ENCODE data around the gene MOK. TPM values are rescaled to one million over a fixed set of nuclear protein-coding genes. Genes with fewer than 3 reads are reported as not detected.

Gene MOK
- total and polyA plus RNA-seq, 5 experiments from 2014 or later: 1.1 to 4.0 (median 2.6) TPM

- H3K9me3 Mint-ChIP-seq: no peaks in the 10 kb centered on the region
- POLR2A ChIA-PET: no interaction called here
Observed at GRCh38 chr14:102200690-102201352, 104.1 kb downstream of the MOK start.

GRCh38 chr14:102197317-102197853 lies 107.6 kb downstream of the MOK start:
- peak overlapping the region in 7 of 10 donors; percentile 22 to 87 (median 61) for H3K27ac Mint-ChIP-seq
- H3K27me3 Mint-ChIP-seq: no peaks in the 10 kb centered on the region
- peak overlapping the region in 1 of 10 donors; percentile 44 for H3K4me3 Mint-ChIP-seq
- H3K36me3 Mint-ChIP-seq: peaks cover 0 to 65% (median 10%) of the 10 kb centered on the region in 3 donors
- no peaks in the 10 kb centered on the region for H3K9me3 Mint-ChIP-seq
- DNase-seq: no peak
- POLR2A ChIA-PET: no interaction called here
- peaks cover 54 to 90% (median 81%) of the 10 kb centered on the region in 4 donors for H3K4me1 Mint-ChIP-seq
- ATAC-seq: no peak

More at GRCh38 chr14:102200690-102201352, 104.1 kb downstream of the MOK start:
- DNase-seq (peak in 3 of 10 donors; percentile 9 to 35 (median 32)), ATAC-seq (peak; percentile 73 to 75)
- H3K4me1 Mint-ChIP-seq: peaks cover 49 to 79% (median 72%) of the 10 kb centered on the region in 4 donors
- peaks cover 0 to 72% (median 11%) of the 10 kb centered on the region in 3 donors for H3K36me3 Mint-ChIP-seq
- peak overlapping the region; percentile 28 to 72 (median 34) for H3K4me3 Mint-ChIP-seq
- no peaks in the 10 kb centered on the region for H3K27me3 Mint-ChIP-seq
- peak overlapping the region in 9 of 10 donors; percentile 16 to 84 (median 68) for H3K27ac Mint-ChIP-seq

GRCh38 chr14:102196902-102197230 lies 108.1 kb downstream of the MOK start:
- Mint-ChIP-seq H3K4me1 (peaks cover 50 to 86% (median 78%) of the 10 kb centered on the region in 4 donors), H3K9me3 (no peaks in the 10 kb centered on the region), H3K4me3 (peak overlapping the region in 3 of 10 donors; percentile 36 to 45 (median 44)), H3K27ac (peak overlapping the region in 6 of 10 donors; percentile 30 to 87 (median 66)), H3K27me3 (no peaks in the 10 kb centered on the region), H3K36me3 (peaks cover 0 to 63% (median 10%) of the 10 kb centered on the region in 3 donors)
- DNase-seq: no peak
- POLR2A ChIA-PET: interaction anchor here (0.6 kb wide), 2 partner anchors 54 to 1135 kb away, joined by 4 to 12 read pairs; no protein-coding TSS in a partner anchor
- ATAC-seq: no peak

GRCh38 chr14:102196039-102196901 lies 108.7 kb downstream of the MOK start:
- H3K4me3 Mint-ChIP-seq: peak overlapping the region in 2 of 10 donors; percentile 4 to 54
- no peaks in the 10 kb centered on the region for H3K9me3 Mint-ChIP-seq
- peak overlapping the region in 7 of 10 donors; percentile 10 to 78 (median 31) for H3K27ac Mint-ChIP-seq
- DNase-seq (no peak), ATAC-seq (no peak)
- no peaks in the 10 kb centered on the region for H3K27me3 Mint-ChIP-seq
- H3K4me1 Mint-ChIP-seq: peaks cover 47 to 83% (median 76%) of the 10 kb centered on the region in 4 donors
- POLR2A ChIA-PET: interaction anchor here (0.6 to 1.1 kb wide), 3 partner anchors 9 to 1135 kb away, joined by 4 to 12 read pairs (median 5); no protein-coding TSS in a partner anchor
- H3K36me3 Mint-ChIP-seq: peaks cover 0 to 58% (median 10%) of the 10 kb centered on the region in 3 donors

GRCh38 chr14:102195446-102195845 lies 109.5 kb downstream of the MOK start:
- no peaks in the 10 kb centered on the region for H3K9me3 Mint-ChIP-seq
- DNase-seq: no peak
- no peak overlapping the region for H3K4me3 Mint-ChIP-seq
- no peak for ATAC-seq
- peaks cover 0 to 57% (median 10%) of the 10 kb centered on the region in 3 donors for H3K36me3 Mint-ChIP-seq
- peak overlapping the region in 2 of 10 donors; percentile 20 to 78 for H3K27ac Mint-ChIP-seq
- H3K4me1 Mint-ChIP-seq: peaks cover 42 to 80% (median 74%) of the 10 kb centered on the region in 4 donors
- no peaks in the 10 kb centered on the region for H3K27me3 Mint-ChIP-seq
- POLR2A ChIA-PET: interaction anchor here (1.1 kb wide), 1 partner anchor 8 kb away, joined by 5 read pairs; no protein-coding TSS in a partner anchor

- no peaks in the 10 kb centered on the region for H3K27me3 Mint-ChIP-seq
- H3K27ac Mint-ChIP-seq: peak overlapping the region in 1 of 10 donors; percentile 5
- POLR2A ChIA-PET: no interaction called here
- H3K36me3 Mint-ChIP-seq: peaks cover 0 to 54% (median 10%) of the 10 kb centered on the region in 3 donors
- H3K4me1 Mint-ChIP-seq: peaks cover 39 to 78% (median 73%) of the 10 kb centered on the region in 4 donors
- H3K4me3 Mint-ChIP-seq: no peak overlapping the region
- no peaks in the 10 kb centered on the region for H3K9me3 Mint-ChIP-seq
- ATAC-seq (no peak), DNase-seq (no peak)
Observed at GRCh38 chr14:102194856-102195255, 110.1 kb downstream of the MOK start.

- POLR2A ChIA-PET: no interaction called here
- Mint-ChIP-seq H3K36me3 (peaks cover 0 to 37% (median 7%) of the 10 kb centered on the region in 3 donors), H3K4me3 (no peak overlapping the region), H3K27ac (peak overlapping the region in 3 of 10 donors; percentile 55 to 92 (median 72)), H3K4me1 (peaks cover 31 to 65% (median 56%) of the 10 kb centered on the region in 4 donors), H3K9me3 (no peaks in the 10 kb centered on the region), H3K27me3 (no peaks in the 10 kb centered on the region)
- DNase-seq (no peak), ATAC-seq (no peak)
Observed at GRCh38 chr14:102192840-102193502, 112.0 kb downstream of the MOK start.

GRCh38 chr14:102189874-102190273 lies 115.1 kb downstream of the MOK start:
- peak overlapping the region in 4 of 10 donors; percentile 9 to 54 (median 30) for H3K27ac Mint-ChIP-seq
- DNase-seq: no peak
- no peaks in the 10 kb centered on the region for H3K27me3 Mint-ChIP-seq
- no peaks in the 10 kb centered on the region for H3K9me3 Mint-ChIP-seq
- POLR2A ChIA-PET: no interaction called here
- H3K36me3 Mint-ChIP-seq: peaks cover 0 to 7% (median 1%) of the 10 kb centered on the region in 3 donors
- ATAC-seq: no peak
- no peak overlapping the region for H3K4me3 Mint-ChIP-seq
- peaks cover 26 to 64% (median 58%) of the 10 kb centered on the region in 4 donors for H3K4me1 Mint-ChIP-seq

GRCh38 chr14:102188187-102188586 lies 116.8 kb downstream of the MOK start:
- POLR2A ChIA-PET: interaction anchor here (0.6 kb wide), 1 partner anchor 223 kb away, joined by 5 read pairs; no protein-coding TSS in a partner anchor
- Mint-ChIP-seq H3K27me3 (no peaks in the 10 kb centered on the region), H3K4me1 (peaks cover 22 to 66% (median 61%) of the 10 kb centered on the region in 4 donors), H3K4me3 (no peak overlapping the region), H3K36me3 (peaks cover 0 to 4% (median 0%) of the 10 kb centered on the region in 3 donors), H3K27ac (no peak overlapping the region), H3K9me3 (no peaks in the 10 kb centered on the region)
- DNase-seq (no peak), ATAC-seq (no peak)

GRCh38 chr14:102187568-102188001 lies 117.4 kb downstream of the MOK start:
- POLR2A ChIA-PET: no interaction called here
- Mint-ChIP-seq H3K36me3 (peaks cover 0 to 4% (median 0%) of the 10 kb centered on the region in 3 donors), H3K27ac (peak overlapping the region in 6 of 10 donors; percentile 19 to 84 (median 46)), H3K27me3 (no peaks in the 10 kb centered on the region), H3K4me1 (peaks cover 24 to 67% (median 64%) of the 10 kb centered on the region in 4 donors), H3K9me3 (no peaks in the 10 kb centered on the region), H3K4me3 (no peak overlapping the region)
- DNase-seq: no peak
- no peak for ATAC-seq

GRCh38 chr14:102187044-102187443 lies 117.9 kb downstream of the MOK start:
- no peak overlapping the region for H3K4me3 Mint-ChIP-seq
- no peaks in the 10 kb centered on the region for H3K9me3 Mint-ChIP-seq
- peaks cover 0 to 4% (median 0%) of the 10 kb centered on the region in 3 donors for H3K36me3 Mint-ChIP-seq
- DNase-seq (no peak), ATAC-seq (no peak)
- H3K27ac Mint-ChIP-seq: peak overlapping the region in 5 of 10 donors; percentile 8 to 84 (median 26)
- no peaks in the 10 kb centered on the region for H3K27me3 Mint-ChIP-seq
- H3K4me1 Mint-ChIP-seq: peaks cover 24 to 67% (median 65%) of the 10 kb centered on the region in 4 donors
- POLR2A ChIA-PET: interaction anchor here (0.7 kb wide), 1 partner anchor 9 kb away, joined by 5 read pairs; no protein-coding TSS in a partner anchor

GRCh38 chr14:102185360-102185759 lies 119.6 kb downstream of the MOK start:
- Mint-ChIP-seq H3K27ac (no peak overlapping the region), H3K4me1 (peaks cover 23 to 69% (median 65%) of the 10 kb centered on the region in 4 donors), H3K4me3 (peak overlapping the region in 1 of 10 donors; percentile 60), H3K9me3 (no peaks in the 10 kb centered on the region), H3K36me3 (peaks cover 0 to 6% (median 0%) of the 10 kb centered on the region in 3 donors), H3K27me3 (no peaks in the 10 kb centered on the region)
- DNase-seq (no peak), ATAC-seq (no peak)
- POLR2A ChIA-PET: no interaction called here
